ENCODE results near the gene HSD3B2.

The HSD3B2 gene

GRCh38 chr1:119466445-119466844 lies 51.5 kb downstream of the HSD3B2 start:
- DNase-seq = no peak

DNA sequence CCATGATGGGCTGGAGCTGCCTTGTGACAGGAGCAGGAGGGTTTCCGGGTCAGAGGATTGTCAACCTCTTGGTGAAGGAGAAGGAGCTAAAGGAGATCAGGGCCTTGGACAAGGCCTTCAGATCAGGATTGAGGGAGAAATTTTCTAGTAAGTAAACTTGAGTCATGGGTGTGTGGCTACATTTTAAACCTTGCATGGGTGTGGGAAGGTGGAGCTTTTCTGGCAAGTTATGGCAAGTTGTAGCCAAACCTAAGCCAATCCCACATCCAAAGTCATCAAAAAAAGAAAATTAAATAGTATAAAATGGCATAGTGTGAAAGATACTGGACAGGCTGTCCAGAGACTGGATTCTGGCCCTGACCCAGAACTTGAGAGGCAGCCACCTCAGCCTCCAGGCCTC lies 52.3 kb downstream of the HSD3B2 start:
- DNase-seq = no peak

DNA sequence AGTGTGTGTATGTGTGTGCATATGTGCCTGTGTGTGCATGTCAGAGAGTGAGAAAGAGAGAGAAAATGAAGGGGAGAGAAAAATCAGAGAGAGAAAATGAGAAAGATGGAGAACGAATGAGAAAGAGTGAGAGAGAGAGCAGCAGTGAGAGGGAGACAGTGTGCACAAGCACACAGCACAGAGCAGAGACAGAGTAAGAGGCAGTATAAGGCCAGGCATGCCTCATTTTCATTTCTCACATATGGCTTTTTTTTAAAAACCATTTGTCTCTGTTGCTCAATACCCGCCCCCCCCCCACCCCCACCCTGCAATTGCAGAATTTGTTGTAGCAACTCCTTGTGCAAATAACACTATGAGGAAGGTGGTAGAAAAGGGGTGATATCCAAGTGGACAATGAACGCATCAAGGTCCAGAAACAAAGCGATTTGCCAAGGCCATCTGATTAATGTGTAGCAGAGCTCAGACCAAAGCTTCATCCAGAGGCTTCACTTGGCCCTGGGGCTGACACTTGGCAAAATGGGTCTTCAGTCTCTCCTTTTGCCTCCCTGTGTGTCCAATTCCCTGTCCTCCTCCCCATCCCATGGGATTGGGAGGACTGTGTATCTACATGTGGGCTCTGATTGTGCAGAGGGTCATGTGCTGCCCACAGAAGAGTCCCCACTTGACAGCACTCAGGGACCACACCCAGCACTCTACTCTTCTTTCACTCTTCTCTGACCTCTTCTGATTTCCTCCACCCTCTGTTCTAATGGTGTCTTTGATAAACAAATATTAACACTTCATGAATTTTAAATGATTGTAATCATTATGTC lies 53.1 kb downstream of the HSD3B2 start:
- DNase-seq = no peak

DNA sequence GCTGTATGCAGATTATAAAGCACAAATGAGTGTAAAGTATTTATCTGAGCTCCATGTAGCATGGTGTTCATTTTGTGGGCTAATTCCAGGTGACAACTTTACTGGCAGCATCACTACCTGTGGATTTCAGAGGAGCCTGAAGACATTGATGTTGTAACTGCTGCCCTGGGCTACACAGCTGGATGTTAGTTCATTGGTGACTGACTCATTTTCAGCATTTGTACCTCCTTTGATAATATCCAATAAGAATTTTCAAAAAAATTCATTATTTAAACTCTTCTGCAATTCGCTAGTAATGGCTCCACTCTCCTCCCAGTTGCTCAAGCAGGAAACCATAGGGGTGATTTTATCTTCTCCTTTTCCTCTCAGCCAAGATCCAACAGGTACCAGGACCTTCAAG lies 54.8 kb downstream of the HSD3B2 start:
- no peak for DNase-seq

DNA sequence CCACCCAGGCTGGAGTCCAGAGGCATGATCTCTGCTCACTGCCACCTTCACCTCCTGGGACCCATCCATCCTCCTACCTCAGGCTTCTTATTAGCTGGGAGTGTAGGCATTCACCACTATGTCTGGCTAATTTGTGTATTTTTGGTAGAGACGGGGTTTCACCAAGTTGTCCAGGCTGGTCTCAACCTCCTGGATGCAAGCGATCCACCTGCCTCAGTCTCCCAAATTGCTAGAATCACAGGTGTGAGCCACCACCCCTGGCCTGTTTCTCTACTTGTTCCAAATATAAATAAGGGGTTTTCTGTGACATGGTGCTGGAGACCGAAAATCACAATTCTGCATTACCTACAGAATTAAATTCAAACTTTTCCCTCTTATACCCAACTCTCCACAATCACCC lies 55.4 kb downstream of the HSD3B2 start:
- no peak for DNase-seq

DNA sequence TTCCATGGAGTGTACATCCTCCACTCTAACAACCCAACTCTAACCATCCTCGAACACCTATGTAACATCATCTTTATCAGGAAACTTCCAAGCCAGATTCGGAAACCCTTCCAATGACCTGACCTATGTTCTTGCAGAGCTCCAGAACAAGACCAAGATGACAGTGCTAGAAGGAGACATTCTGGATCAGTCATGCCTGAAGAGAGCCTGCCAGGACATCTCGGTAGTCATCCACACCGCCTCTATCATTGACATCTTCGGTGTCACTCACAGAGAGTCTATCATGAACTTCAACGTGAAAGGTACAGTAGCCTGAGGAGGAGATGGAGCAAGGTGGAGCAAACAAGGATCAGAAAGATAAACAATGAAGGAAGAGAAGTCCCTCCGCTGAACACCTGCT lies 56.0 kb downstream of the HSD3B2 start:
- no peak for DNase-seq

GRCh38 chr1:119471566-119471965 lies 56.6 kb downstream of the HSD3B2 start:
- DNase-seq = no peak

GRCh38 chr1:119472080-119472818 lies 57.3 kb downstream of the HSD3B2 start:
- no peak for DNase-seq

All from CD4-positive, alpha-beta T cell treated with Interleukin-4 for 4 hours (primary cell).